Panc1 (cell line): Measurements from ENCODE around the gene PAOX. TPM values are rescaled to one million over a fixed set of nuclear protein-coding genes. Genes with fewer than 3 reads are reported as not detected.
A peak's percentile ranks its signal among the peaks of the same experiment; 100 is the strongest.

Experiments
- ATAC-seq: fragments of 200-7000 bp; cut with Tn5 transposase; 2 replicates; pipeline ENCODE4 v1.9.1; 2020; ENCODE audit warnings: mild to moderate bottlenecking, moderate library complexity
- BruUV-seq: library from RNA; stranded (reverse); fragments of 400-500 nt; replicated peaks from 2 replicates; lab custom pipeline; 2021; lab: Mats Ljungman, UMichigan
- CTCF ChIA-PET: fragments of 300-600 bp; sonication (Branson Sonifier 250); formaldehyde crosslinking; loops from one replicate; lab custom pipeline; 2022; ENCODE audit warnings: antibody characterized with exemption; lab: Charles Lee
- POLR2A ChIA-PET: fragments of 300-600 bp; sonication (Branson Sonifier 250); formaldehyde crosslinking; loops from one replicate; lab custom pipeline; 2022; ENCODE audit warnings: antibody characterized with exemption; lab: Charles Lee
- DNase-seq: peaks from one replicate; pipeline ENCODE4 v3.0.0-alpha.2; 2010; ENCODE audit warnings: low read depth, low spot score
- H3K27ac ChIP-seq: 2 replicates; pipeline ENCODE4 v1.5.1; 2011; ENCODE audit warnings: mild to moderate bottlenecking, low read length, inconsistent platforms
- H3K27me3 ChIP-seq: fragments of 200-500 bp; sonication (Bioruptor generic); 2 replicates; pipeline ENCODE4 v1.6.0; 2014; ENCODE audit warnings: low read length, inconsistent platforms; ENCODE audit not compliant: control insufficient read depth, insufficient read depth
- H3K36me3 ChIP-seq: fragments of 200-500 bp; sonication (Bioruptor generic); 2 replicates; pipeline ENCODE4 v1.5.1; 2014; ENCODE audit warnings: inconsistent platforms, mild to moderate bottlenecking, low read length, moderate library complexity; ENCODE audit not compliant: control insufficient read depth, insufficient read depth
- H3K4me1 ChIP-seq: 2 replicates; pipeline ENCODE4 v1.5.1; 2011; ENCODE audit warnings: inconsistent platforms, mild to moderate bottlenecking, low read length, moderate library complexity; ENCODE audit not compliant: control insufficient read depth, insufficient read depth
- H3K4me3 ChIP-seq, 2 experiments: 2 replicates each; pipeline ENCODE4 v1.5.1; 2011 to 2012; ENCODE audit warnings: low read depth in 2 of 2, low read length in 2 of 2, mild to moderate bottlenecking in 2 of 2, inconsistent platforms in 1 of 2, moderate library complexity in 1 of 2
- H3K9me3 ChIP-seq: fragments of 200-500 bp; sonication (Bioruptor generic); 2 replicates; pipeline ENCODE4 v1.5.1; 2014; ENCODE audit warnings: low read depth, mild to moderate bottlenecking, inconsistent platforms, low read length, moderate library complexity; ENCODE audit not compliant: control insufficient read depth, insufficient read depth
- POLR2AphosphoS5 ChIP-seq: IDR thresholded peaks from 2 replicates; pipeline ENCODE4 v1.6.1; 2012; ENCODE audit warnings: mild to moderate bottlenecking, low read depth, low read length, moderate library complexity
- SIN3A ChIP-seq: IDR thresholded peaks from 2 replicates; pipeline ENCODE4 v1.6.1; 2012; ENCODE audit warnings: low read depth, mild to moderate bottlenecking, low read length, moderate library complexity, borderline replicate concordance; ENCODE audit not compliant: insufficient read depth
- TCF7L2 ChIP-seq: IDR thresholded peaks from 2 replicates; pipeline ENCODE4 v1.6.1; 2011; ENCODE audit warnings: mild to moderate bottlenecking, low read depth, low read length, inconsistent platforms
- in situ Hi-C: cut with HindIII; loops from 2 replicates; pipeline ENCODE4 v1.10.0; 2016; ENCODE audit warnings: low sequenced_read_pairs, low pct_unique_long_range_greater_than_20kb
- intact Hi-C: fragments of 100-400 bp; cut with micrococcal nuclease; formaldehyde crosslinking; loops from one replicate; pipeline ENCODE4 v1.10.0; 2022; ENCODE audit not compliant: unreplicated experiment
- total RNA-seq: library from RNA; stranded (reverse); gene quantifications from one replicate; pipeline ENCODE4 v1.2.1, GENCODE V29; 2021; ENCODE audit not compliant: unreplicated experiment
- TF ChIP-seq, protein P1 (sequence below), 2 experiments: IDR thresholded peaks; 2 replicates each; pipeline ENCODE4 v1.6.1; 2011 to 2012; ENCODE audit warnings: low read depth in 2 of 2, control low read depth in 1 of 2, low read length in 1 of 2, mild to moderate bottlenecking in 1 of 2, moderate library complexity in 1 of 2; ENCODE audit not compliant: insufficient read depth in 1 of 2
- TF ChIP-seq, protein P2 (sequence below): fragments of 450-650 bp; IDR thresholded peaks from 2 replicates; pipeline ENCODE4 v1.5.1; 2017; ENCODE audit warnings: mild to moderate bottlenecking

PAOX gene
- total RNA-seq, 1 experiment from 2014 or later: 9.3 TPM

DNA sequence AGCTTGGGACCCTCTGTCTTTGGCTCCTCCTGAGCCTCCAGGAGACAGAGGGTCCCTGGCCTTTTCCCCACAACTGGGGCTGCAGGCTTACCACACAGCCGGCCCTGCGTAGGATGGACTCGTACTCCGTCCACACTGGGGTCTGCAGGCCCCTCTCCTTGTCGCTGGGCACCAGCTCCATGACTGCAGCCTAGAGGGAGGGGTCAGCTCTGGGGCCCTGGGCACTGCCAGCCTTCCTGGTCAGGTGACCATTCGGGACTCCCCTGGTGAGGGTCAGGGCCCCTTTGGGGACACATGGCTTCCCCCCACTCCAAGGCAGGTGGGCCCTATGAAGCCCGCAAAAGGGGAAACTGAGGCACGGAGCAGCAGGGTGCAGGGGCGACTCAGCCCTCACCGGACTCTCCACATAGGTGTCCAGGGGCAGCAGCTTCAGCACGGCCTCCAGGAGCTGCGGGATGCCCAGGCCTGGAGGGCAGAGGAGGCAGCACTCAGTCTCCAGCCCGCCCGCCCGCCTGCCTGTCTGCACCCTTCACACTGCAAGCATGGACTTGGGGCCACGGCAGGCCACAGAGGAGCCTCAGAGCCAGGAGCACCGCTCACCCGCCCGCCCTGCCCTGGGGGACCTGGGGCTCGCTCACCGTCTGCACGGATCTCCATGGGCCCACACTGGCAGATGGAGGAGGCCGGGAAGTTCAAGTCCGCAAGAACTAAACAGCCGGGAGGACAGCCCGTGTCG, 22.3 kb upstream of the PAOX start:
- Histone ChIP-seq H3K27ac (peak overlapping the region; percentile 71; the same call in 1 of the 2 replicates), H3K36me3 (no peaks in the 10 kb centered on the region), H3K27me3 (no peaks in the 10 kb centered on the region), H3K4me3 (peak overlapping the region; percentile 59 to 72), H3K4me1 (no peaks in the 10 kb centered on the region; the same call in 1 of the 2 replicates), H3K9me3 (no peaks in the 10 kb centered on the region)
- ATAC-seq: peak; percentile 36
- intact Hi-C loops (no loop called here), in situ Hi-C loops (no loop called here)
- no peak for DNase-seq
- ChIA-PET POLR2A (no interaction called here), CTCF (no interaction called here)
- no peak for TF ChIP-seq TCF7L2
- TF ChIP-seq, protein P1, sequence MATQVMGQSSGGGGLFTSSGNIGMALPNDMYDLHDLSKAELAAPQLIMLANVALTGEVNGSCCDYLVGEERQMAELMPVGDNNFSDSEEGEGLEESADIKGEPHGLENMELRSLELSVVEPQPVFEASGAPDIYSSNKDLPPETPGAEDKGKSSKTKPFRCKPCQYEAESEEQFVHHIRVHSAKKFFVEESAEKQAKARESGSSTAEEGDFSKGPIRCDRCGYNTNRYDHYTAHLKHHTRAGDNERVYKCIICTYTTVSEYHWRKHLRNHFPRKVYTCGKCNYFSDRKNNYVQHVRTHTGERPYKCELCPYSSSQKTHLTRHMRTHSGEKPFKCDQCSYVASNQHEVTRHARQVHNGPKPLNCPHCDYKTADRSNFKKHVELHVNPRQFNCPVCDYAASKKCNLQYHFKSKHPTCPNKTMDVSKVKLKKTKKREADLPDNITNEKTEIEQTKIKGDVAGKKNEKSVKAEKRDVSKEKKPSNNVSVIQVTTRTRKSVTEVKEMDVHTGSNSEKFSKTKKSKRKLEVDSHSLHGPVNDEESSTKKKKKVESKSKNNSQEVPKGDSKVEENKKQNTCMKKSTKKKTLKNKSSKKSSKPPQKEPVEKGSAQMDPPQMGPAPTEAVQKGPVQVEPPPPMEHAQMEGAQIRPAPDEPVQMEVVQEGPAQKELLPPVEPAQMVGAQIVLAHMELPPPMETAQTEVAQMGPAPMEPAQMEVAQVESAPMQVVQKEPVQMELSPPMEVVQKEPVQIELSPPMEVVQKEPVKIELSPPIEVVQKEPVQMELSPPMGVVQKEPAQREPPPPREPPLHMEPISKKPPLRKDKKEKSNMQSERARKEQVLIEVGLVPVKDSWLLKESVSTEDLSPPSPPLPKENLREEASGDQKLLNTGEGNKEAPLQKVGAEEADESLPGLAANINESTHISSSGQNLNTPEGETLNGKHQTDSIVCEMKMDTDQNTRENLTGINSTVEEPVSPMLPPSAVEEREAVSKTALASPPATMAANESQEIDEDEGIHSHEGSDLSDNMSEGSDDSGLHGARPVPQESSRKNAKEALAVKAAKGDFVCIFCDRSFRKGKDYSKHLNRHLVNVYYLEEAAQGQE (IDR thresholded peaks at IDR 0.05; ENCODE audit: insufficient read depth in 1 of 2, low read depth in 2 of 2, low read length in 1 of 2): no peak
- BruUV-seq: no TSS peak

DNA sequence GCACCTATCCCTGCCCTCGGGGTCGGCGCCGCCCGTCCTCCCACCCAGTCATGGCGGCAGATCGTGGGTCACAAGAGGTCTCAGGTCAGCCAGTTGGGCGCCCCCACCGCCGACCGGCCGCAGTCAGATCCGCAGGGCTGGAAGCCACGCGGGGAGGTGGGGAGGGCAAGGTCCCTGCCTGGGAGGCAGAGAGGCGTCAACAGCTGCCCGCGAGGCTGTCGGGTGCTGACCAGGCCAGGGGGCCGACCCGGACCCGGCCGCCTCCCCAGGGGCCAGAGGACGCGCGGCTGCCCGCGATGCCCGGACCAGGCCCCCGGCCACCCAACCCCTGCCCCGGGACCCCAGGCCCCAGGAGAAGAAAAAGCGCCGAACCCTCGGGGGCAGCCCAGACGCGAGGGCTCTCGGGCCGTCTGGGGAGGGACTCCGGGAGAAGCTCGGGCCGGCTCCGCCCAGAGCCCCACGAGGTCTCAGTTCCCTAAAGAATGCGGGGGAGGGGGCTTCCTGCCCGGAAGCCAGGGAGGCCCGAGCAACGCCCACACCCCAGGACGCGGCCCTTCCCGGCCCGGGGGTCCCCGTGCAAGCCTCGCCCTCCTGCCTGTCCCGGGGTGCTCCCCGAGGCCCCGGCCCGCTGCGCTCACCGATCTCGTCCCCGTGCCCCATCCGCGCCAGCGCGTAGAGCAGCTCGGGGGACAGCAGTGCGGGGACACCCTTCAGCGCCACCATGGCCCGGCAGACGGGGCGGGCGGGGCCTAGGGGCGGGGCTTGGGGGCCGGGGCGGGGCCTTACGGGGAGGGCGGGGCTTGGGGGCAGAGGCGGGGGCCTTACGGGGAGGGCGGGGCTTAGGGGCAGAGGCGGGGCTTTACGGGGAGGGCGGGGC, 21.5 kb upstream of the PAOX start, which contains the start of gene FUOM:
Gene FUOM (minus strand): TSS at position 735 of the 877 bp plus-strand sequence. CDS start 12 bp downstream, at position 723.
- ATAC-seq: peak; percentile 69
- Histone ChIP-seq H3K4me3 (peak within 1 kb of the TSS; percentile 59 to 72), H3K27ac (peak within 1 kb of the TSS; percentile 71), H3K4me1 (no peaks in the 10 kb centered on the region; the same call in 1 of the 2 replicates), H3K27me3 (no peaks in the 10 kb centered on the region), H3K36me3 (no peaks in the 10 kb centered on the region), H3K9me3 (no peaks in the 10 kb centered on the region)
- ChIA-PET CTCF (interaction anchor here (0.8 kb wide), 1 partner anchor 10 kb away, joined by 6 read pairs; no protein-coding TSS in a partner anchor), POLR2A (interaction anchor here (0.6 kb wide), 1 partner anchor 62 kb away, joined by 5 read pairs; no protein-coding TSS in a partner anchor)
- TF ChIP-seq TCF7L2 (no peak), POLR2AphosphoS5 (peak; percentile 37; the same call in 1 of the 2 replicates)
- intact Hi-C loops (no loop called here), in situ Hi-C loops (no loop called here)
- no peak for DNase-seq
- BruUV-seq: no TSS peak

DNA sequence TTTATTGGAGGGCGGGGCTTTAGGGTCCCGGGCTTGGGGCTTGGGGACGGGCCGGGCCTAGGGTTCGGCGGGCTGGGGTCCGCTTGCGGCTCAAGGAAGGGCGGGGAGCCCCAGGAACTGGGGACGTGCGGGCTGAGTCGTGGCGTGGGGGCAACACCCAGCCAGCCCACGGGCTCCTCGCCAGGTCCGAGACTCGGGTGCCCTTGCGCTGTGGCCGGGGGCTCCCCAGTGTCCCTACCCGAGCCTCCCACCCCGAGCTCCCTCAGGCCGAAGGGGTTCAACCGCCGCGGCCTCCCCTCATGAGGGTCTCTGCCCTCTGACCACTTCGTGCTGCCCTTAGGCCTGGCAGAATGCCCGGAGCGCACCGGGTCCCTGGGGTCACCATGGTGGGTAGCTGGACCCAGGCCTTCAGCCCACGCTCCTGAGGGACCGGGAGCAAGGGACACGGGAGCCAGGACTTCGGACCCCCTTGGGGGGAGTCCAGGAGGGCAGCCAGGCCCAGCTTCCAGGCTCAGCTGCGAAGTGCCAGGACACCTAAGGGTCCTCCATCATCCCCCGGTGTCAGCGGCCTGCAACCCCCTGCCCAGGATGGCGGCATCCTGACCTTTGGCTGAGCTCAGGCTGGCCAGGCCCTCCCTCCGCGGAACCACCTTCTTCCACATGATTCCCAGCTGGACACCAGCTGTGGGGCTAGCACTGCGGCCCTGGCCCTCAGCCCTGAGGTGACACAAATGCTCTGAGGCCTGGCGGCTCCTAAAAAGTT, 20.7 kb upstream of the PAOX start:
- H3K36me3 ChIP-seq: no peaks in the 10 kb centered on the region
- no TSS peak for BruUV-seq
- intact Hi-C loops (no loop called here), in situ Hi-C loops (no loop called here)
- TF ChIP-seq, protein P1 (IDR thresholded peaks at IDR 0.05; ENCODE audit: insufficient read depth in 1 of 2, low read depth in 2 of 2, low read length in 1 of 2): no peak
- TF ChIP-seq SIN3A (no peak), TCF7L2 (no peak), POLR2AphosphoS5 (no peak)
- TF ChIP-seq, protein P2, sequence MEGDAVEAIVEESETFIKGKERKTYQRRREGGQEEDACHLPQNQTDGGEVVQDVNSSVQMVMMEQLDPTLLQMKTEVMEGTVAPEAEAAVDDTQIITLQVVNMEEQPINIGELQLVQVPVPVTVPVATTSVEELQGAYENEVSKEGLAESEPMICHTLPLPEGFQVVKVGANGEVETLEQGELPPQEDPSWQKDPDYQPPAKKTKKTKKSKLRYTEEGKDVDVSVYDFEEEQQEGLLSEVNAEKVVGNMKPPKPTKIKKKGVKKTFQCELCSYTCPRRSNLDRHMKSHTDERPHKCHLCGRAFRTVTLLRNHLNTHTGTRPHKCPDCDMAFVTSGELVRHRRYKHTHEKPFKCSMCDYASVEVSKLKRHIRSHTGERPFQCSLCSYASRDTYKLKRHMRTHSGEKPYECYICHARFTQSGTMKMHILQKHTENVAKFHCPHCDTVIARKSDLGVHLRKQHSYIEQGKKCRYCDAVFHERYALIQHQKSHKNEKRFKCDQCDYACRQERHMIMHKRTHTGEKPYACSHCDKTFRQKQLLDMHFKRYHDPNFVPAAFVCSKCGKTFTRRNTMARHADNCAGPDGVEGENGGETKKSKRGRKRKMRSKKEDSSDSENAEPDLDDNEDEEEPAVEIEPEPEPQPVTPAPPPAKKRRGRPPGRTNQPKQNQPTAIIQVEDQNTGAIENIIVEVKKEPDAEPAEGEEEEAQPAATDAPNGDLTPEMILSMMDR: no peak
- ChIA-PET CTCF (interaction anchor here (0.8 kb wide), 1 partner anchor 9 kb away, joined by 6 read pairs; no protein-coding TSS in a partner anchor), POLR2A (interaction anchor here (0.6 kb wide), 1 partner anchor 10 kb away, joined by 4 read pairs; no protein-coding TSS in a partner anchor)
- no peaks in the 10 kb centered on the region; the same call in 1 of the 2 replicates for H3K4me1 ChIP-seq
- H3K27me3 ChIP-seq: no peaks in the 10 kb centered on the region
- DNase-seq: no peak
- H3K4me3 ChIP-seq: no peak overlapping the region
- H3K9me3 ChIP-seq: no peaks in the 10 kb centered on the region
- no peak for ATAC-seq
- no peak overlapping the region for H3K27ac ChIP-seq
